GM12878 (cell line): ENCODE data around the gene TXNDC16. TPM values are rescaled to one million over a fixed set of nuclear protein-coding genes. Genes with fewer than 3 reads are reported as not detected.

Experiments used
- ATAC-seq: fragments of 200-7000 bp; cut with Tn5 transposase; 3 replicates; pipeline ENCODE4 v1.9.1; 2020; ENCODE audit warnings: mild to moderate bottlenecking, moderate library complexity
- BruUV-seq: library from RNA; stranded (reverse); fragments of 400-500 nt; replicated peaks from 2 replicates; lab custom pipeline; 2021; lab: Mats Ljungman, UMichigan
- CTCF ChIA-PET: fragments of 300-600 bp; sonication (Branson Sonifier 250); formaldehyde crosslinking; extraction: SDS; loops from one replicate; lab custom pipeline; 2021; ENCODE audit warnings: inconsistent platforms; lab: Yijun Ruan, JAX
- POLR2A ChIA-PET: fragments of 350-600 bp; formaldehyde crosslinking; extraction: SDS; loops from one replicate; lab custom pipeline; 2021; ENCODE audit warnings: inconsistent platforms; lab: Charles Lee
- RAD21 ChIA-PET: fragments of 300-600 bp; sonication (Branson Sonifier 250); formaldehyde crosslinking; loops from one replicate; lab custom pipeline; 2023; ENCODE audit warnings: antibody characterized with exemption; ENCODE audit not compliant: unreplicated experiment; lab: Charles Lee
- SMC1A ChIA-PET: fragments of 300-600 bp; sonication (Branson Sonifier 250); formaldehyde crosslinking; loops from one replicate; lab custom pipeline; 2023; ENCODE audit not compliant: unreplicated experiment, uncharacterized antibody; lab: Charles Lee
- DNase-seq: peaks from one replicate; pipeline ENCODE4 v3.0.0-alpha.2; 2011; ENCODE audit warnings: low read depth, low spot score
- FAIRE-seq: peaks from 3 replicates; lab custom pipeline; 2011; peaks lifted over from hg19 to GRCh38; lab: Jason Lieb, UNC
- H2AFZ ChIP-seq: 2 replicates; pipeline ENCODE4 v1.6.0; 2011; ENCODE audit warnings: low read depth, low read length, control low read depth; ENCODE audit not compliant: control insufficient read depth
- H3K27ac ChIP-seq: 2 replicates; pipeline ENCODE4 v1.5.1; 2011; ENCODE audit warnings: control low read depth; ENCODE audit not compliant: control insufficient read depth, insufficient read depth
- H3K27me3 ChIP-seq, 2 experiments: replicated peaks in 1 of 2; 2 replicates each; pipeline versions ENCODE4 v1.6.0 to v1.6.1; 2011; ENCODE audit warnings: low read length in 1 of 2; ENCODE audit not compliant: control insufficient read depth in 2 of 2, insufficient read depth in 2 of 2
- H3K36me3 ChIP-seq, 2 experiments: 2 replicates each; pipeline ENCODE4 v1.5.1; 2011; ENCODE audit warnings: low read length in 1 of 2; ENCODE audit not compliant: control insufficient read depth in 2 of 2, insufficient read depth in 2 of 2
- H3K4me1 ChIP-seq: 2 replicates; pipeline ENCODE4 v1.6.1; 2011; ENCODE audit warnings: mild to moderate bottlenecking, low read length, moderate library complexity, mixed read lengths; ENCODE audit not compliant: control insufficient read depth, insufficient read depth
- H3K4me2 ChIP-seq: 2 replicates; pipeline ENCODE4 v1.6.0; 2011; ENCODE audit warnings: control low read depth; ENCODE audit not compliant: control insufficient read depth, insufficient read depth
- H3K4me3 ChIP-seq: fragments of 200-600 bp; sonication (generic); 2 replicates; pipeline ENCODE4 v1.5.1; 2016
- H3K79me2 ChIP-seq: 2 replicates; pipeline ENCODE4 v1.6.0; 2011; ENCODE audit warnings: low read length; ENCODE audit not compliant: control insufficient read depth, insufficient read depth
- H3K9ac ChIP-seq: 2 replicates; pipeline ENCODE4 v1.8.0; 2011; ENCODE audit warnings: low read length, control low read depth, mixed read lengths; ENCODE audit not compliant: control insufficient read depth, insufficient read depth
- H3K9me3 ChIP-seq: replicated peaks from 3 replicates; pipeline ENCODE4 v1.5.1; 2011; ENCODE audit warnings: mild to moderate bottlenecking, low read length; ENCODE audit not compliant: control insufficient read depth, insufficient read depth
- H4K20me1 ChIP-seq: 2 replicates; pipeline ENCODE4 v1.6.0; 2011; ENCODE audit not compliant: control insufficient read depth, insufficient read depth
- CUX1 ChIP-seq: IDR thresholded peaks from 2 replicates; pipeline ENCODE4 v1.6.1; 2012; ENCODE audit warnings: improper control_type of control experiment, low read depth, low read length; ENCODE audit not compliant: insufficient replicate concordance
- HDGF ChIP-seq: fragments of 450-650 bp; IDR thresholded peaks from 2 replicates; pipeline ENCODE4 v1.6.1; 2016; ENCODE audit warnings: antibody characterized with exemption
- JUND ChIP-seq: IDR thresholded peaks from 2 replicates; pipeline ENCODE4 v1.6.1; 2012; ENCODE audit warnings: low read depth, mild to moderate bottlenecking, low read length, improper control_type of control experiment, moderate library complexity
- MAX ChIP-seq: IDR thresholded peaks from 2 replicates; pipeline ENCODE4 v1.6.1; 2012; ENCODE audit warnings: low read depth, low read length, improper control_type of control experiment
- NKRF ChIP-seq: fragments of 450-650 bp; conservative IDR thresholded peaks from 2 replicates; pipeline ENCODE4 v1.6.1; 2017; ENCODE audit warnings: mild to moderate bottlenecking, moderate library complexity
- POLR2AphosphoS5 ChIP-seq: IDR thresholded peaks from 2 replicates; pipeline ENCODE4 v1.6.1; 2011; ENCODE audit warnings: mild to moderate bottlenecking, low read length, inconsistent platforms
- RB1 ChIP-seq: fragments of 450-650 bp; formaldehyde crosslinking; IDR thresholded peaks from 2 replicates; pipeline ENCODE4 v1.6.1; 2017; ENCODE audit warnings: mild to moderate bottlenecking, borderline replicate concordance
- SIN3A ChIP-seq: IDR thresholded peaks from 2 replicates; pipeline ENCODE4 v1.6.1; 2012; ENCODE audit warnings: low read depth, low read length, improper control_type of control experiment
- SMAD1 ChIP-seq: fragments of 450-650 bp; IDR thresholded peaks from 2 replicates; pipeline ENCODE4 v1.6.1; 2018; ENCODE audit warnings: mild to moderate bottlenecking, low read depth; ENCODE audit not compliant: partially characterized antibody
- TARDBP ChIP-seq: IDR thresholded peaks from 2 replicates; pipeline ENCODE4 v1.6.1; 2016; ENCODE audit warnings: borderline replicate concordance
- WGBS: methylation state at CpG from one replicate; pipeline ENCODE4 v1.1.6; 2016; ENCODE audit warnings: low lambda C conversion rate; ENCODE audit not compliant: insufficient replicate concordance, insufficient coverage; ENCODE audit errors: missing lambda C conversion rate; 5-methylcytosine and 5-hydroxymethylcytosine counted together
- in situ Hi-C: fragments of 300-500 bp; cut with MboI; formaldehyde crosslinking; loops from 9 replicates; pipeline ENCODE4 v1.14.3; 2018; ENCODE audit warnings: mixed read lengths
- intact Hi-C: fragments of 100-400 bp; cut with micrococcal nuclease; formaldehyde crosslinking; loops from one replicate; pipeline ENCODE4 v1.14.2; 2022; ENCODE audit not compliant: unreplicated experiment
- polyA plus RNA-seq, 11 experiments: library from polyadenylated mRNA; depleted of rRNA in 4 of 11; unstranded in 6 of 11; stranded (reverse) in 5 of 11; fragments of >200 nt; fragmentation: Nextera tagmentation in 4 of 11; fragmentation: Illumina TruSeq in 1 of 11; extraction: Ambion mirVana in 4 of 11; extraction: Trizol in 1 of 11; gene quantifications; 1 replicate in 1 of 11; 2 replicates in 10 of 11; pipeline versions ENCODE4 v1.2.1 to v1.2.3, GENCODE V29; 2011 to 2016; ENCODE audit warnings: inconsistent platforms in 2 of 11, missing spikeins in 2 of 11, low read depth in 1 of 11
- total RNA-seq, 4 experiments: library from RNA; depleted of rRNA in 3 of 4; stranded (reverse); fragments of >200 nt in 3 of 4; fragmentation: Illumina TruSeq in 1 of 4; extraction: Trizol in 1 of 4; gene quantifications; 2 replicates each; pipeline versions ENCODE4 v1.2.1 to v1.2.3, GENCODE V29; 2013 to 2021
- TF ChIP-seq, protein P1 (sequence below): fragments of 150-350 bp; IDR thresholded peaks from 2 replicates; pipeline ENCODE4 v1.6.1; 2014; ENCODE audit warnings: mild to moderate bottlenecking, low read depth, low read length

The TXNDC16 gene
- total and polyA plus RNA-seq, 10 of the 15 experiments (the other 5 are each of a cell fraction or from before 2014, with no cell fraction given): 1.2 to 7.9 (median 5.5) TPM

GRCh38 chr14:52455291-52456088 is 96.8 kb downstream of the TXNDC16 start:
- no peak for FAIRE-seq
- Histone ChIP-seq H3K4me3 (no peak overlapping the region), H3K9ac (no peak overlapping the region), H3K4me2 (no peak overlapping the region), H3K79me2 (no peaks in the 10 kb centered on the region), H3K27me3 (no peaks in the 10 kb centered on the region), H3K9me3 (no peaks in the 10 kb centered on the region), H2AFZ (no peak overlapping the region), H3K36me3 (no peaks in the 10 kb centered on the region), H3K4me1 (no peaks in the 10 kb centered on the region), H4K20me1 (no peaks in the 10 kb centered on the region), H3K27ac (no peak overlapping the region)
- ATAC-seq: no peak
- ChIA-PET RAD21 (no interaction called here), POLR2A (no interaction called here), CTCF (interaction anchor here (1.0 to 1.3 kb wide), 4 partner anchors 12 to 268 kb away, joined by 3 to 4 read pairs (median 4); no protein-coding TSS in a partner anchor), SMC1A (interaction anchor here (0.9 kb wide), 1 partner anchor 92 kb away, joined by 3 read pairs; no protein-coding TSS in a partner anchor)
- TF ChIP-seq SMAD1 (no peak), POLR2AphosphoS5 (no peak), TARDBP (no peak), SIN3A (no peak), JUND (no peak), RB1 (no peak), MAX (no peak), HDGF (no peak), NKRF (no peak), CUX1 (no peak)
- TF ChIP-seq, protein P1, sequence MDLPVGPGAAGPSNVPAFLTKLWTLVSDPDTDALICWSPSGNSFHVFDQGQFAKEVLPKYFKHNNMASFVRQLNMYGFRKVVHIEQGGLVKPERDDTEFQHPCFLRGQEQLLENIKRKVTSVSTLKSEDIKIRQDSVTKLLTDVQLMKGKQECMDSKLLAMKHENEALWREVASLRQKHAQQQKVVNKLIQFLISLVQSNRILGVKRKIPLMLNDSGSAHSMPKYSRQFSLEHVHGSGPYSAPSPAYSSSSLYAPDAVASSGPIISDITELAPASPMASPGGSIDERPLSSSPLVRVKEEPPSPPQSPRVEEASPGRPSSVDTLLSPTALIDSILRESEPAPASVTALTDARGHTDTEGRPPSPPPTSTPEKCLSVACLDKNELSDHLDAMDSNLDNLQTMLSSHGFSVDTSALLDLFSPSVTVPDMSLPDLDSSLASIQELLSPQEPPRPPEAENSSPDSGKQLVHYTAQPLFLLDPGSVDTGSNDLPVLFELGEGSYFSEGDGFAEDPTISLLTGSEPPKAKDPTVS: no peak
- no TSS peak for BruUV-seq
- in situ Hi-C loops: no loop called here
- 78% methylated on average over 3 of the region's 3 CpGs for WGBS
- intact Hi-C loops: no loop called here
- no peak for DNase-seq
